HepG2 (cell line): ENCODE data around the gene SYT8. TPM values are rescaled to one million over a fixed set of nuclear protein-coding genes. Genes with fewer than 3 reads are reported as not detected.
A peak's percentile ranks its signal among the peaks of the same experiment; 100 is the strongest.

Source experiments
- BRCA1 ChIP-seq: sonication (generic); formaldehyde crosslinking; IDR thresholded peaks from 2 replicates; pipeline ENCODE4 v1.4.0; 2020; ENCODE audit warnings: missing genetic modification reagents
- CBX5 ChIP-seq: sonication (generic); formaldehyde crosslinking; IDR thresholded peaks from 2 replicates; pipeline ENCODE4 v1.4.0; 2020; ENCODE audit warnings: missing genetic modification reagents, borderline replicate concordance
- EP300 ChIP-seq, 3 experiments: sonication (generic) in 1 of 3; formaldehyde crosslinking in 1 of 3; IDR thresholded peaks; 2 replicates each; pipeline versions ENCODE4 v1.5.1 to v1.6.1; 2011 to 2020; ENCODE audit warnings: low read depth in 2 of 3, low read length in 2 of 3, borderline replicate concordance in 1 of 3, improper control_type of control experiment in 1 of 3, mild to moderate bottlenecking in 1 of 3, missing genetic modification reagents in 1 of 3, moderate library complexity in 1 of 3
- HOXD1 ChIP-seq: sonication (generic); formaldehyde crosslinking; IDR thresholded peaks from 2 replicates; pipeline ENCODE4 v1.5.0; 2020; ENCODE audit warnings: missing genetic modification reagents
- JARID2 ChIP-seq: sonication (generic); formaldehyde crosslinking; IDR thresholded peaks from 2 replicates; pipeline ENCODE4 v1.8.1; 2023; ENCODE audit warnings: missing genetic modification reagents, inconsistent platforms; ENCODE audit not compliant: insufficient replicate concordance
- MEF2D ChIP-seq: sonication (generic); formaldehyde crosslinking; IDR thresholded peaks from 2 replicates; pipeline ENCODE4 v1.5.1; 2020; ENCODE audit warnings: mild to moderate bottlenecking, missing genetic modification reagents
- PRMT3 ChIP-seq: sonication (generic); formaldehyde crosslinking; IDR thresholded peaks from 2 replicates; pipeline ENCODE4 v1.8.1; 2022; ENCODE audit warnings: low read depth, mild to moderate bottlenecking, moderate library complexity, missing genetic modification reagents, borderline replicate concordance
- RFX3 ChIP-seq: IDR thresholded peaks from 2 replicates; pipeline ENCODE4 v1.6.1; 2016; ENCODE audit warnings: missing biosample characterization, missing genetic modification reagents
- SSRP1 ChIP-seq: IDR thresholded peaks from 2 replicates; pipeline ENCODE4 v1.6.1; 2016; ENCODE audit warnings: control low read depth
- U2AF2 ChIP-seq: fragments of 200-400 bp; formaldehyde crosslinking; IDR thresholded peaks from 2 replicates; pipeline ENCODE4 v1.6.1; 2017; ENCODE audit warnings: low read depth, mild to moderate bottlenecking, low read length
- ZFAT ChIP-seq: sonication (generic); formaldehyde crosslinking; conservative IDR thresholded peaks from 2 replicates; pipeline ENCODE4 v1.8.1; 2023; ENCODE audit warnings: missing genetic modification reagents, inconsistent platforms
- ZNF224 ChIP-seq: sonication (generic); formaldehyde crosslinking; IDR thresholded peaks from 2 replicates; pipeline ENCODE4 v1.5.0; 2020; ENCODE audit warnings: mild to moderate bottlenecking, missing genetic modification reagents
- ZNF256 ChIP-seq: sonication (generic); formaldehyde crosslinking; conservative IDR thresholded peaks from 2 replicates; pipeline ENCODE4 v1.4.0; 2020; ENCODE audit warnings: missing genetic modification reagents
- ZNF431 ChIP-seq: sonication (generic); formaldehyde crosslinking; IDR thresholded peaks from 2 replicates; pipeline ENCODE4 v1.9.0; 2022; ENCODE audit warnings: missing genetic modification reagents, low read depth, mild to moderate bottlenecking, borderline replicate concordance
- ZNF776 ChIP-seq: sonication (generic); formaldehyde crosslinking; IDR thresholded peaks from 2 replicates; pipeline ENCODE4 v1.4.0; 2020; ENCODE audit warnings: mild to moderate bottlenecking, missing genetic modification reagents
- ZNF781 ChIP-seq: sonication (generic); formaldehyde crosslinking; IDR thresholded peaks from 2 replicates; pipeline ENCODE4 v1.5.1; 2020; ENCODE audit warnings: borderline replicate concordance, mild to moderate bottlenecking, missing genetic modification reagents; ENCODE audit errors: not compliant biosample characterization
- polyA plus RNA-seq, 8 experiments: library from polyadenylated mRNA; depleted of rRNA in 3 of 8; stranded (reverse) in 7 of 8; unstranded in 1 of 8; fragments of >200 nt; fragmentation: Illumina TruSeq in 4 of 8; extraction: Trizol in 4 of 8; gene quantifications; 2 replicates each; pipeline versions ENCODE4 v1.2.1 to v1.2.3, GENCODE V29; 2011 to 2016; ENCODE audit warnings: low read depth in 4 of 8, missing spikeins in 1 of 8, mixed read lengths in 1 of 8; ENCODE audit not compliant: insufficient read depth in 1 of 8
- total RNA-seq, 5 experiments: library from RNA; depleted of rRNA; stranded (reverse); fragments of >200 nt; fragmentation: Illumina TruSeq; extraction: Trizol; gene quantifications; 2 replicates each; pipeline ENCODE4 v1.2.3, GENCODE V29; 2016; ENCODE audit warnings: low read depth in 1 of 5
- TF ChIP-seq, protein P1 (sequence below): sonication (generic); formaldehyde crosslinking; IDR thresholded peaks from 2 replicates; pipeline ENCODE4 v1.4.0; 2020; ENCODE audit warnings: missing genetic modification reagents
- TF ChIP-seq, protein P2 (sequence below): sonication (generic); formaldehyde crosslinking; IDR thresholded peaks from 2 replicates; pipeline ENCODE4 v1.4.0; 2020; ENCODE audit warnings: missing genetic modification reagents
- TF ChIP-seq, protein P3 (sequence below): sonication (generic); formaldehyde crosslinking; IDR thresholded peaks from 2 replicates; pipeline ENCODE4 v1.5.0; 2020; ENCODE audit warnings: missing genetic modification reagents, mild to moderate bottlenecking, borderline replicate concordance
- TF ChIP-seq, protein P4 (sequence below): sonication (generic); formaldehyde crosslinking; conservative IDR thresholded peaks from 2 replicates; pipeline ENCODE4 v1.4.0; 2020; ENCODE audit warnings: missing genetic modification reagents
- TF ChIP-seq, protein P5 (sequence below): sonication (generic); formaldehyde crosslinking; IDR thresholded peaks from 2 replicates; pipeline ENCODE4 v1.4.0; 2020; ENCODE audit warnings: missing genetic modification reagents, borderline replicate concordance
- TF ChIP-seq, protein P6 (sequence below): IDR thresholded peaks from 2 replicates; pipeline ENCODE4 v1.6.1; 2016; ENCODE audit warnings: missing biosample characterization, missing genetic modification reagents, low read depth

The SYT8 gene
- total and polyA plus RNA-seq, 2 of the 13 experiments (the other 11 are each of a cell fraction or from before 2014, with no cell fraction given), result 0.60 to 2.3 TPM

DNA sequence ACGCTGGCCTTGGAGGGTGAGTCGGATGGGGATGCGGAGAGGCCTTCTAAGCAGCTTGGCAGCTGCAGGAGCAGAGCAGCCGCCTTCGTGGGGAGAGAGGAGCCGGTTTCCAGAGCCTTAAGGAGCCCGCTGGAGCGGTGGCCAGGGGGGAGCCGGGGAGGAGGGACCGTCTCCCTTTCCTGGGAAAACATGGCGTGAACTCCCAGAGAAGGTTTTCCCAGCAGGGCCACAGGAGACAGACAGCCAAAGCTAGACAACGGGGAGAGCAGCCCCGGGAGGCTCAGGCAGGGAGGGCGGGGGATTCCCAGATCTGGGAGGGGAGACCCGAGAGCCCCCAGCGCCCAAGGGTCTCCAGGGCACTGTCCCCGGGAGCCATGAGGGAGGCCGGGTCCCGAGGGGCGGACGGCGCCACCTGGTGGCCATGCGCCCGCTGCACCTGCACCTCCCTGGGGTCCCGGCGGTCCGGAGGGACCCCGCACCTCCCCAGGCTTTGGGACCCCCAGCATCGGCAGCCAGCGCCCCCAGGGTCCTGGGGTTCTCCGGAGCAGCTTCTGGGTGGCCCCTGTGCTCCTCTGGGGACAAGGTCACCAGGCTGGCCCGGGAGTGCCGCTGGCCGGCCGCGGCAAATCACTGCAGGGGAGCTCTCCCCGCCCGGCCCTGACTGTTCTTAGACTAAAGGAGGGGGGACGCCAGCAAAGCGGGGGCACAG, 2.4 kb upstream of the SYT8 start (continued):
- TF ChIP-seq, protein P1, sequence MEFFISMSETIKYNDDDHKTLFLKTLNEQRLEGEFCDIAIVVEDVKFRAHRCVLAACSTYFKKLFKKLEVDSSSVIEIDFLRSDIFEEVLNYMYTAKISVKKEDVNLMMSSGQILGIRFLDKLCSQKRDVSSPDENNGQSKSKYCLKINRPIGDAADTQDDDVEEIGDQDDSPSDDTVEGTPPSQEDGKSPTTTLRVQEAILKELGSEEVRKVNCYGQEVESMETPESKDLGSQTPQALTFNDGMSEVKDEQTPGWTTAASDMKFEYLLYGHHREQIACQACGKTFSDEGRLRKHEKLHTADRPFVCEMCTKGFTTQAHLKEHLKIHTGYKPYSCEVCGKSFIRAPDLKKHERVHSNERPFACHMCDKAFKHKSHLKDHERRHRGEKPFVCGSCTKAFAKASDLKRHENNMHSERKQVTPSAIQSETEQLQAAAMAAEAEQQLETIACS (CRISPR knock-in tag), result no peak
- TF ChIP-seq PRMT3 (CRISPR knock-in tag) (no peak), MEF2D (CRISPR knock-in tag) (no peak), BRCA1 (CRISPR knock-in tag) (no peak), ZNF256 (CRISPR knock-in tag) (no peak), HOXD1 (CRISPR knock-in tag) (no peak), ZFAT (CRISPR knock-in tag) (no peak), CBX5 (0 out of 2 replicates have a peak, but pooled peaks have one; percentile 24), ZNF224 (CRISPR knock-in tag) (no peak), EP300 (IDR thresholded peaks at IDR 0.05; ENCODE audit: low read depth in 2 of 2, low read length in 2 of 2) (no peak), EP300 (CRISPR knock-in tag; IDR thresholded peaks at IDR 0.05; ENCODE audit: borderline replicate concordance) (no peak), ZNF776 (CRISPR knock-in tag) (no peak), U2AF2 (no peak), ZNF781 (CRISPR knock-in tag) (no peak), SSRP1 (CRISPR knock-in tag) (no peak), RFX3 (CRISPR knock-in tag) (no peak), ZNF431 (CRISPR knock-in tag) (no peak), JARID2 (CRISPR knock-in tag) (peak; percentile 38)
- TF ChIP-seq, protein P2, sequence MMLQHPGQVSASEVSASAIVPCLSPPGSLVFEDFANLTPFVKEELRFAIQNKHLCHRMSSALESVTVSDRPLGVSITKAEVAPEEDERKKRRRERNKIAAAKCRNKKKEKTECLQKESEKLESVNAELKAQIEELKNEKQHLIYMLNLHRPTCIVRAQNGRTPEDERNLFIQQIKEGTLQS, result no peak
- TF ChIP-seq, protein P3, sequence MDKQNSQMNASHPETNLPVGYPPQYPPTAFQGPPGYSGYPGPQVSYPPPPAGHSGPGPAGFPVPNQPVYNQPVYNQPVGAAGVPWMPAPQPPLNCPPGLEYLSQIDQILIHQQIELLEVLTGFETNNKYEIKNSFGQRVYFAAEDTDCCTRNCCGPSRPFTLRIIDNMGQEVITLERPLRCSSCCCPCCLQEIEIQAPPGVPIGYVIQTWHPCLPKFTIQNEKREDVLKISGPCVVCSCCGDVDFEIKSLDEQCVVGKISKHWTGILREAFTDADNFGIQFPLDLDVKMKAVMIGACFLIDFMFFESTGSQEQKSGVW, result no peak
- TF ChIP-seq, protein P4, sequence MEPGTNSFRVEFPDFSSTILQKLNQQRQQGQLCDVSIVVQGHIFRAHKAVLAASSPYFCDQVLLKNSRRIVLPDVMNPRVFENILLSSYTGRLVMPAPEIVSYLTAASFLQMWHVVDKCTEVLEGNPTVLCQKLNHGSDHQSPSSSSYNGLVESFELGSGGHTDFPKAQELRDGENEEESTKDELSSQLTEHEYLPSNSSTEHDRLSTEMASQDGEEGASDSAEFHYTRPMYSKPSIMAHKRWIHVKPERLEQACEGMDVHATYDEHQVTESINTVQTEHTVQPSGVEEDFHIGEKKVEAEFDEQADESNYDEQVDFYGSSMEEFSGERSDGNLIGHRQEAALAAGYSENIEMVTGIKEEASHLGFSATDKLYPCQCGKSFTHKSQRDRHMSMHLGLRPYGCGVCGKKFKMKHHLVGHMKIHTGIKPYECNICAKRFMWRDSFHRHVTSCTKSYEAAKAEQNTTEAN (CRISPR knock-in tag), result no peak
- TF ChIP-seq, protein P5, sequence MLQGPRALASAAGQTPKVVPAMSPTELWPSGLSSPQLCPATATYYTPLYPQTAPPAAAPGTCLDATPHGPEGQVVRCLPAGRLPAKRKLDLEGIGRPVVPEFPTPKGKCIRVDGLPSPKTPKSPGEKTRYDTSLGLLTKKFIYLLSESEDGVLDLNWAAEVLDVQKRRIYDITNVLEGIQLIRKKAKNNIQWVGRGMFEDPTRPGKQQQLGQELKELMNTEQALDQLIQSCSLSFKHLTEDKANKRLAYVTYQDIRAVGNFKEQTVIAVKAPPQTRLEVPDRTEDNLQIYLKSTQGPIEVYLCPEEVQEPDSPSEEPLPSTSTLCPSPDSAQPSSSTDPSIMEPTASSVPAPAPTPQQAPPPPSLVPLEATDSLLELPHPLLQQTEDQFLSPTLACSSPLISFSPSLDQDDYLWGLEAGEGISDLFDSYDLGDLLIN (CRISPR knock-in tag), result no peak
- TF ChIP-seq, protein P6, sequence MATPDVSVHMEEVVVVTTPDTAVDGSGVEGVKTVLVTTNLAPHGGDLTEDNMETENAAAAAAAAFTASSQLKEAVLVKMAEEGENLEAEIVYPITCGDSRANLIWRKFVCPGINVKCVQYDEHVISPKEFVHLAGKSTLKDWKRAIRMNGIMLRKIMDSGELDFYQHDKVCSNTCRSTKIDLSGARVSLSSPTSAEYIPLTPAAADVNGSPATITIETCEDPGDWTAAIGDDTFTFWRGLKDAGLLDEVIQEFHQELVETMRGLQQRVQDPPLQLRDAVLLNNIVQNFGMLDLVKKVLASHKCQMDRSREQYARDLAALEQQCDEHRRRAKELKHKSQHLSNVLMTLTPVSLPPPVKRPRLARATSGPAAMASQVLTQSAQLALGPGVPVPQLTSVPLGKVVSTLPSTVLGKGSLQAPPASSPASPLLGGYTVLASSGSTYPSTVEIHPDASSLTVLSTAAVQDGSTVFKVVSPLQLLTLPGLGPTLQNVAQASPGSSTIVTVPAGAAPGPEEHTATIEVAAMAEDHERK, result no peak
